8988T (cell line): ENCODE results near the gene CA4.
"Not testable (repeated sequence)": the region's sequence is repeated elsewhere in the genome, so short reads cannot be mapped to it uniquely, and the experiment has no call there.

Source experiments
- DNase-seq: peaks from one replicate; pipeline ENCODE4 v3.0.0; 2011

The CA4 gene

GRCh38 chr17:60178180-60178579 is 28.4 kb downstream of the CA4 start:
- DNase-seq: not testable (repeated sequence)

GRCh38 chr17:60180380-60180779 is 30.6 kb downstream of the CA4 start:
- DNase-seq: not testable (repeated sequence)

- not testable (repeated sequence) for DNase-seq
Measured at GRCh38 chr17:60186372-60186771, 36.6 kb downstream of the CA4 start.

GRCh38 chr17:60186846-60187745 is 37.3 kb downstream of the CA4 start:
- not testable (repeated sequence) for DNase-seq

GRCh38 chr17:60188759-60189158 is 39.0 kb downstream of the CA4 start:
- DNase-seq: no peak

- not testable (repeated sequence) for DNase-seq
Measured at GRCh38 chr17:60190032-60190431, 40.3 kb downstream of the CA4 start.

- DNase-seq: not testable (repeated sequence)
Measured at GRCh38 chr17:60193032-60193431, 43.3 kb downstream of the CA4 start.

- DNase-seq: no peak
Measured at GRCh38 chr17:60193482-60193881, 43.7 kb downstream of the CA4 start.

- not testable (repeated sequence) for DNase-seq
Measured at GRCh38 chr17:60194141-60194540, 44.4 kb downstream of the CA4 start.

- not testable (repeated sequence) for DNase-seq
Measured at GRCh38 chr17:60198630-60199029, 48.9 kb downstream of the CA4 start.

GRCh38 chr17:60205782-60206181 is 56.0 kb downstream of the CA4 start:
- not testable (repeated sequence) for DNase-seq

GRCh38 chr17:60208302-60208701 is 58.5 kb downstream of the CA4 start:
- not testable (repeated sequence) for DNase-seq
